Uterus (tissue), 4 donors: Measurements from ENCODE around the gene VAMP1. TPM values are rescaled to one million over a fixed set of nuclear protein-coding genes. Genes with fewer than 3 reads are reported as not detected.

ENCODE experiments used
- total RNA-seq, 4 donors: library from RNA; depleted of rRNA in 3 of 4; stranded (reverse); fragments of >200 nt in 3 of 4; gene quantifications; one replicate each; pipeline versions ENCODE4 v1.1.0 to v1.2.4, GENCODE V29; 2014 to 2023
- donor health status: DM: yes; HTN: yes; CAD: no.

Gene VAMP1
- total RNA-seq, 4 donors from 2014 or later, result 1.0 to 17.7 (median 6.8) TPM

Other genes starting within 250 kb of the VAMP1 start
- 1 to 10 TPM in 2 of 4 donors, under 1 TPM in 1, not detected in 1; 0.29 to 1.9 (median 1.7) TPM for gene PLEKHG6, start 160.0 kb downstream of the VAMP1 start, total RNA-seq
- 100 to 1,000 TPM in 3 of 4 donors, 10 to 100 TPM in 1; 71.8 to 297 (median 174) TPM for gene TNFRSF1A, start 128.6 kb downstream of the VAMP1 start, total RNA-seq
- 10 to 100 TPM in 2 of 4 donors, 1 to 10 TPM in 2; 1.3 to 38.3 (median 7.3) TPM for gene SCNN1A, start 95.1 kb downstream of the VAMP1 start, total RNA-seq
- gene LTBR, start 86.5 kb downstream of the VAMP1 start, total RNA-seq, result 100 to 1,000 TPM in 1 of 4 donors, 10 to 100 TPM in 3; 28.1 to 116 (median 83.5) TPM
- gene CD27, start 25.7 kb downstream of the VAMP1 start, total RNA-seq, result 1 to 10 TPM in 1 of 4 donors, under 1 TPM in 1, not detected in 2; 0.35 to 1.4 TPM
- 10 to 100 TPM in 3 of 4 donors, 1 to 10 TPM in 1; 10.0 to 25.7 (median 17.1) TPM for gene TAPBPL, start 18.6 kb downstream of the VAMP1 start, total RNA-seq
- 10 to 100 TPM; 14.1 to 83.7 (median 36.4) TPM for gene MRPL51, start 22.6 kb upstream of the VAMP1 start, total RNA-seq
- gene NCAPD2, start 23.4 kb upstream of the VAMP1 start, total RNA-seq, result 100 to 1,000 TPM in 1 of 4 donors, 10 to 100 TPM in 2, 1 to 10 TPM in 1; 2.8 to 145 (median 19.3) TPM
- 1,000 to 10,000 TPM in 2 of 4 donors, 100 to 1,000 TPM in 2; 962 to 1,122 (median 1,020) TPM for gene GAPDH, start 63.8 kb upstream of the VAMP1 start, total RNA-seq
- 10 to 100 TPM; 17.1 to 50.6 (median 32.8) TPM for gene IFFO1, start 85.4 kb upstream of the VAMP1 start, total RNA-seq
- 10 to 100 TPM in 2 of 4 donors, 1 to 10 TPM in 2; 4.1 to 47.6 (median 10.1) TPM for gene NOP2, start 97.6 kb upstream of the VAMP1 start, total RNA-seq
- gene CHD4, start 136.7 kb upstream of the VAMP1 start, total RNA-seq, result 100 to 1,000 TPM in 3 of 4 donors, 10 to 100 TPM in 1; 99.4 to 323 (median 247) TPM
- gene LPAR5, start 165.3 kb upstream of the VAMP1 start, total RNA-seq, result 1 to 10 TPM in 1 of 4 donors, under 1 TPM in 1, not detected in 2; 0.61 to 1.3 TPM
- 1 to 10 TPM in 2 of 4 donors, under 1 TPM in 1, not detected in 1; 0.35 to 1.6 (median 1.5) TPM for gene ACRBP, start 176.8 kb upstream of the VAMP1 start, total RNA-seq
- gene ING4, start 192.4 kb upstream of the VAMP1 start, total RNA-seq, result 100 to 1,000 TPM in 1 of 4 donors, 10 to 100 TPM in 3; 25.2 to 180 (median 62.0) TPM
- 10 to 100 TPM; 13.6 to 71.3 (median 33.1) TPM for gene ZNF384, start 218.7 kb upstream of the VAMP1 start, total RNA-seq
- 10 to 100 TPM in 1 of 4 donors, 1 to 10 TPM in 1, under 1 TPM in 1, not detected in 1; 0.55 to 11.5 (median 1.5) TPM for gene PIANP, start 230.1 kb upstream of the VAMP1 start, total RNA-seq